IMR-90 (cell line): ENCODE results near the gene FUS. TPM values are rescaled to one million over a fixed set of nuclear protein-coding genes. Genes with fewer than 3 reads are reported as not detected.
A peak's percentile ranks its signal among the peaks of the same experiment; 100 is the strongest.

Experiments
- ATAC-seq: fragments of 200-7000 bp; cut with Tn5 transposase; 2 replicates; pipeline ENCODE4 v1.9.1; 2020; ENCODE audit warnings: low read depth, mild to moderate bottlenecking, moderate library complexity
- BruUV-seq: library from RNA; stranded (reverse); fragments of 400-500 nt; replicated peaks from 2 replicates; lab custom pipeline; 2021; lab: Mats Ljungman, UMichigan
- CTCF ChIA-PET: fragments of 300-600 bp; formaldehyde crosslinking; extraction: SDS; loops from one replicate; lab custom pipeline; 2021; ENCODE audit warnings: antibody characterized with exemption; lab: Yijun Ruan, JAX
- POLR2A ChIA-PET: fragments of 300-600 bp; sonication (Branson Sonifier 250); formaldehyde crosslinking; loops from one replicate; lab custom pipeline; 2022; ENCODE audit warnings: antibody characterized with exemption; ENCODE audit not compliant: unreplicated experiment; lab: Charles Lee
- DNase-seq: peaks from one replicate; pipeline ENCODE4 v3.0.0; 2013
- H2AFZ ChIP-seq: replicated peaks from 2 replicates; pipeline ENCODE3; 2013; ENCODE audit warnings: low read length, mild to moderate bottlenecking; ENCODE audit not compliant: poor library complexity
- H2AK5ac ChIP-seq: 2 replicates; pipeline ENCODE4 v1.6.1; 2013; ENCODE audit warnings: low read depth, low read length, inconsistent platforms
- H2AK9ac ChIP-seq: replicated peaks from 2 replicates; pipeline ENCODE3; 2013; ENCODE audit warnings: mild to moderate bottlenecking, low read depth, low read length, moderate library complexity; ENCODE audit not compliant: poor library complexity
- H2BK120ac ChIP-seq: 2 replicates; pipeline ENCODE4 v1.6.1; 2013; ENCODE audit warnings: low read depth, low read length, inconsistent platforms
- H2BK15ac ChIP-seq: 3 replicates; pipeline ENCODE4 v1.6.1; 2013; ENCODE audit warnings: low read depth, low read length, inconsistent platforms
- H2BK20ac ChIP-seq: 2 replicates; pipeline ENCODE4 v1.6.1; 2013; ENCODE audit warnings: low read depth, mild to moderate bottlenecking, inconsistent platforms, low read length, moderate library complexity
- H2BK5ac ChIP-seq: 2 replicates; pipeline ENCODE4 v1.6.1; 2013; ENCODE audit warnings: mild to moderate bottlenecking, low read depth, low read length, inconsistent platforms; ENCODE audit not compliant: poor library complexity, severe bottlenecking
- H3K14ac ChIP-seq: replicated peaks from 2 replicates; pipeline ENCODE4 v1.6.1; 2013; ENCODE audit warnings: low read depth, low read length, inconsistent platforms
- H3K18ac ChIP-seq: 2 replicates; pipeline ENCODE4 v1.6.1; 2013; ENCODE audit warnings: low read depth, low read length, control low read depth
- H3K23ac ChIP-seq: 2 replicates; pipeline ENCODE4 v1.6.1; 2013; ENCODE audit warnings: low read depth, low read length, inconsistent platforms
- H3K27ac ChIP-seq: 2 replicates; pipeline ENCODE4 v1.5.1; 2013; ENCODE audit warnings: mild to moderate bottlenecking, control low read depth, low read length; ENCODE audit not compliant: insufficient read depth
- H3K27me3 ChIP-seq: 2 replicates; pipeline ENCODE4 v1.6.1; 2013; ENCODE audit warnings: low read length; ENCODE audit not compliant: control insufficient read depth, insufficient read depth
- H3K36me3 ChIP-seq: 2 replicates; pipeline ENCODE4 v1.6.1; 2013; ENCODE audit warnings: low read length, mixed read lengths; ENCODE audit not compliant: control insufficient read depth, insufficient read depth
- H3K4ac ChIP-seq: 2 replicates; pipeline ENCODE4 v1.6.1; 2013; ENCODE audit warnings: low read depth, low read length, inconsistent platforms
- H3K4me1 ChIP-seq: 2 replicates; pipeline ENCODE4 v1.6.1; 2013; ENCODE audit warnings: low read length, mixed read lengths; ENCODE audit not compliant: control insufficient read depth, insufficient read depth
- H3K4me2 ChIP-seq: 2 replicates; pipeline ENCODE4 v1.6.1; 2013; ENCODE audit warnings: low read depth, mild to moderate bottlenecking, control low read depth, low read length, moderate library complexity
- H3K4me3 ChIP-seq: 2 replicates; pipeline ENCODE4 v1.5.1; 2013; ENCODE audit warnings: low read depth, mild to moderate bottlenecking, control low read depth, low read length, moderate library complexity; ENCODE audit not compliant: insufficient read depth
- H3K56ac ChIP-seq: 2 replicates; pipeline ENCODE4 v1.6.1; 2013; ENCODE audit warnings: low read length, inconsistent platforms; ENCODE audit not compliant: insufficient read depth; ENCODE audit errors: extremely low read depth
- H3K79me1 ChIP-seq, 2 experiments: 2 replicates each; pipeline ENCODE4 v1.6.1; 2013; ENCODE audit warnings: low read length in 2 of 2, inconsistent platforms in 1 of 2, low read depth in 1 of 2
- H3K9ac ChIP-seq: 2 replicates; pipeline ENCODE4 v1.6.1; 2013; ENCODE audit warnings: low read depth, low read length, control low read depth
- H3K9me1 ChIP-seq: 2 replicates; pipeline ENCODE4 v1.6.1; 2013; ENCODE audit warnings: low read length, inconsistent platforms; ENCODE audit not compliant: insufficient read depth
- H3K9me3 ChIP-seq: 2 replicates; pipeline ENCODE4 v1.6.1; 2013; ENCODE audit warnings: low read length; ENCODE audit not compliant: control insufficient read depth, insufficient read depth
- H4K20me1 ChIP-seq: 2 replicates; pipeline ENCODE4 v1.6.1; 2013; ENCODE audit warnings: low read length, inconsistent platforms; ENCODE audit not compliant: insufficient read depth
- H4K5ac ChIP-seq: 2 replicates; pipeline ENCODE4 v1.6.1; 2013; ENCODE audit warnings: mild to moderate bottlenecking, low read depth, low read length, control low read depth
- H4K8ac ChIP-seq, 2 experiments: 2 replicates each; pipeline ENCODE4 v1.6.1; 2013; ENCODE audit warnings: low read depth in 2 of 2, low read length in 2 of 2, control low read depth in 1 of 2, inconsistent platforms in 1 of 2
- H4K91ac ChIP-seq: 2 replicates; pipeline ENCODE4 v1.6.1; 2013; ENCODE audit warnings: low read depth, low read length, inconsistent platforms; ENCODE audit not compliant: insufficient read depth
- CEBPB ChIP-seq: IDR thresholded peaks from 2 replicates; pipeline ENCODE4 v1.6.1; 2012; ENCODE audit warnings: low read depth, low read length, improper control_type of control experiment
- POLR2A ChIP-seq: IDR thresholded peaks from 2 replicates; pipeline ENCODE4 v1.6.1; 2012; ENCODE audit warnings: mild to moderate bottlenecking, low read depth, low read length
- WGBS, 2 experiments: methylation state at CpG; one replicate each; pipeline versions ENCODE4 v1.1.5 to v1.1.7; 2013; ENCODE audit warnings: missing lambda C conversion rate in 2 of 2; ENCODE audit not compliant: insufficient read length in 1 of 2; ENCODE audit errors: extremely low coverage in 2 of 2; 5-methylcytosine and 5-hydroxymethylcytosine counted together
- dilution Hi-C: fragments of 300-500 bp; cut with HindIII; formaldehyde crosslinking; loops from one replicate; pipeline ENCODE4 v1.14.3; 2018; ENCODE audit warnings: low sequenced_read_pairs; ENCODE audit not compliant: unreplicated experiment
- in situ Hi-C: fragments of 300-500 bp; cut with MboI; formaldehyde crosslinking; loops from 3 replicates; pipeline ENCODE4 v1.14.3; 2019; ENCODE audit warnings: low sequenced_read_pairs, inconsistent platforms, mixed read lengths
- intact Hi-C: fragments of 100-400 bp; cut with micrococcal nuclease; formaldehyde crosslinking; loops from 2 replicates; pipeline ENCODE4 v1.10.0; 2022
- polyA plus RNA-seq, 3 experiments: library from polyadenylated mRNA; depleted of rRNA; stranded (reverse); fragments of >200 nt; gene quantifications; 2 replicates each; pipeline ENCODE4 v1.2.3, GENCODE V29; 2012; ENCODE audit warnings: low replicate concordance in 1 of 3
- total RNA-seq: library from RNA; depleted of rRNA; stranded (reverse); fragments of >200 nt; gene quantifications from 2 replicates; pipeline ENCODE4 v1.2.3, GENCODE V29; 2012

Gene FUS
- total and polyA plus RNA-seq, 2 of the 4 experiments (the other 2 are of a cell fraction) = 42.8 to 340 TPM

- Histone ChIP-seq H3K23ac (no peak overlapping the region), H3K4me1 (peaks cover 4% of the 10 kb centered on the region; the same call in 1 of the 2 replicates), H2BK120ac (no peak overlapping the region), H3K14ac (no peak overlapping the region), H3K9me1 (peaks cover 8% of the 10 kb centered on the region; the same call in 1 of the 2 replicates), H3K4ac (no peak overlapping the region), H3K9ac (no peak overlapping the region), H4K5ac (no peak overlapping the region), H3K79me1 (peaks cover 19 to 32% of the 10 kb centered on the region in 2 experiments), H2AK9ac (no peak overlapping the region), H2AFZ (no peak overlapping the region), H3K4me2 (no peak overlapping the region), H3K9me3 (no peaks in the 10 kb centered on the region), H3K18ac (no peak overlapping the region), H3K36me3 (peaks cover 46% of the 10 kb centered on the region), H4K20me1 (peaks cover 72% of the 10 kb centered on the region), H3K56ac (no peak overlapping the region), H2BK15ac (no peak overlapping the region), H3K27ac (no peak overlapping the region), H4K91ac (no peak overlapping the region), H3K4me3 (no peak overlapping the region), H4K8ac (no peak overlapping the region), H2AK5ac (no peak overlapping the region), H2BK5ac (no peak overlapping the region), H3K27me3 (no peaks in the 10 kb centered on the region), H2BK20ac (no peak overlapping the region)
- ChIA-PET POLR2A (interaction anchor here (1.4 kb wide), 1 partner anchor 19 kb away, joined by 3 read pairs; the partner anchor contains the start of gene FUS), CTCF (interaction anchor here (0.6 kb wide), 1 partner anchor 14 kb away, joined by 3 read pairs; no protein-coding TSS in a partner anchor)
- WGBS, 2 experiments = 100% methylated on average over 1 of the region's 7 CpGs; no CpG with 5 or more reads in 1 of the 2 experiments
- TF ChIP-seq CEBPB (no peak), POLR2A (0 out of 2 replicates have a peak, but pooled peaks have one; percentile 15)
- DNase-seq = no peak
- intact Hi-C loops = no loop called here
- dilution Hi-C loops = no loop called here
- BruUV-seq = no TSS peak
- ATAC-seq = no peak
- in situ Hi-C loops = loop anchor here (5.0 to 10.0 kb wide), 2 partner anchors 244 to 676 kb away; partner anchors contain the start of genes ZNF267 and ZNF843
Observed at GRCh38 chr16:31198207-31198882, 18.4 kb downstream of the FUS start.
